ENCODE results near the gene PRMT5.

The PRMT5 gene

GRCh38 chr14:22872833-22873520 is 56.2 kb downstream of the PRMT5 start:
- DNase-seq = no peak

- peak; percentile 62 for DNase-seq
Observed at GRCh38 chr14:22872033-22872832, 56.9 kb downstream of the PRMT5 start.

GRCh38 chr14:22871224-22872032 is 57.7 kb downstream of the PRMT5 start, which contains the start of gene LRP10:
Gene LRP10, plus strand, starts transcription at chr14:22871740. Its CDS starts 564 bp downstream, at chr14:22872304.
- DNase-seq = peak; percentile 88

- no peak for DNase-seq
Observed at GRCh38 chr14:22870811-22871223, 58.4 kb downstream of the PRMT5 start.

All from DMS153 (cell line).